ENCODE data around the gene SH3GL2. TPM values are rescaled to one million over a fixed set of nuclear protein-coding genes. Genes with fewer than 3 reads are reported as not detected.

SH3GL2 gene
- polyA plus RNA-seq, 1 donor (not counting 4 experiments of a cell fraction or from before 2014, with no cell fraction given): not detected

DNA sequence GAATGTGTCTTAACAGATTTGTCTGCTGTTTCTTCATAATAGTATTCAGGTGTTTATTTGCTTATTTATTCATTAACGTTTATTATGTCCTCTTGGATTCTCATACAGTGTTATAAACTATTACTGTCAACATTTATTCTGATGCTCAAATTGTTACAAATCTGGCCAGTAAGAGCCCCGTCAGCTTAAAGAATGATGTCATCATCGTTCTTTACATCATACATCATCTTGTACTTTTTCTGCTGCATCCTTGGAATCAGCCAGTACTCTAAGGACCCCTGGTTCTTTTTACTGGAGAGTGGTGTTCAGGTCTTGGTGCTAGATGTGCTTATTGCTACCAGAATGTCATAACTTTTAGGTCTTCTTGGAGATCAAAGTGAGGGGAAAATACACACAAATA is 86.6 kb downstream of the SH3GL2 start:
- H3K9me3 ChIP-seq (ENCODE audit: control insufficient read depth, low read depth, low read length): no peaks in the 10 kb centered on the region
- TF ChIP-seq, protein P1, sequence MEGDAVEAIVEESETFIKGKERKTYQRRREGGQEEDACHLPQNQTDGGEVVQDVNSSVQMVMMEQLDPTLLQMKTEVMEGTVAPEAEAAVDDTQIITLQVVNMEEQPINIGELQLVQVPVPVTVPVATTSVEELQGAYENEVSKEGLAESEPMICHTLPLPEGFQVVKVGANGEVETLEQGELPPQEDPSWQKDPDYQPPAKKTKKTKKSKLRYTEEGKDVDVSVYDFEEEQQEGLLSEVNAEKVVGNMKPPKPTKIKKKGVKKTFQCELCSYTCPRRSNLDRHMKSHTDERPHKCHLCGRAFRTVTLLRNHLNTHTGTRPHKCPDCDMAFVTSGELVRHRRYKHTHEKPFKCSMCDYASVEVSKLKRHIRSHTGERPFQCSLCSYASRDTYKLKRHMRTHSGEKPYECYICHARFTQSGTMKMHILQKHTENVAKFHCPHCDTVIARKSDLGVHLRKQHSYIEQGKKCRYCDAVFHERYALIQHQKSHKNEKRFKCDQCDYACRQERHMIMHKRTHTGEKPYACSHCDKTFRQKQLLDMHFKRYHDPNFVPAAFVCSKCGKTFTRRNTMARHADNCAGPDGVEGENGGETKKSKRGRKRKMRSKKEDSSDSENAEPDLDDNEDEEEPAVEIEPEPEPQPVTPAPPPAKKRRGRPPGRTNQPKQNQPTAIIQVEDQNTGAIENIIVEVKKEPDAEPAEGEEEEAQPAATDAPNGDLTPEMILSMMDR (optimal IDR thresholded peaks at IDR 0.05 in 1 of 3, IDR thresholded peaks at IDR 0.05 in 1 of 3, conservative IDR thresholded peaks at IDR 0.05 in 1 of 3; ENCODE audit: extremely low read depth in 1 of 3, insufficient read depth in 2 of 3, low read length in 3 of 3): no peak
- no peak for TF ChIP-seq EZH2 (IDR thresholded peaks at IDR 0.05; ENCODE audit: low read length)
- H3K79me2 ChIP-seq (ENCODE audit: control insufficient read depth, insufficient read depth, low read length): no peaks in the 10 kb centered on the region
- H3K27me3 ChIP-seq (ENCODE audit: control insufficient read depth, extremely low read depth, insufficient read depth, low read length): no peaks in the 10 kb centered on the region
- H3K9me1 ChIP-seq (ENCODE audit: control insufficient read depth, extremely low read depth, insufficient read depth, low read length): no peaks in the 10 kb centered on the region
- H3K4me1 ChIP-seq (ENCODE audit: control insufficient read depth, extremely low read depth, insufficient read depth, low read length): no peaks in the 10 kb centered on the region
- DNase-seq (ENCODE audit: low read depth, low spot score) (no peak), FAIRE-seq (no peak)
- dilution Hi-C loops (cut with MboI; ENCODE audit: extremely low pct_ligation_motif_present, low sequenced_read_pairs): no loop called here
- H3K36me3 ChIP-seq (ENCODE audit: control insufficient read depth in 2 of 2, extremely low read depth in 1 of 2, insufficient read depth in 2 of 2, low read length in 2 of 2): no peaks in the 10 kb centered on the region
- no peak overlapping the region for H3K4me2 ChIP-seq (ENCODE audit: control insufficient read depth, extremely low read depth, insufficient read depth, low read depth, low read length)
- H3K9ac ChIP-seq (ENCODE audit: control insufficient read depth, extremely low read depth, insufficient read depth, low read length): no peak overlapping the region
- no peak overlapping the region for H2AFZ ChIP-seq (ENCODE audit: control insufficient read depth, low read length)
- H4K20me1 ChIP-seq (ENCODE audit: control insufficient read depth, extremely low read depth, insufficient read depth, low read length): no peaks in the 10 kb centered on the region
- no peak overlapping the region for H3K27ac ChIP-seq (ENCODE audit: control insufficient read depth, insufficient read depth, low read length)
- no peak overlapping the region for H3K4me3 ChIP-seq (ENCODE audit: control insufficient read depth in 2 of 3, extremely low read depth in 1 of 3, insufficient read depth in 2 of 3, low read depth in 1 of 3, low read length in 3 of 3)

DNA sequence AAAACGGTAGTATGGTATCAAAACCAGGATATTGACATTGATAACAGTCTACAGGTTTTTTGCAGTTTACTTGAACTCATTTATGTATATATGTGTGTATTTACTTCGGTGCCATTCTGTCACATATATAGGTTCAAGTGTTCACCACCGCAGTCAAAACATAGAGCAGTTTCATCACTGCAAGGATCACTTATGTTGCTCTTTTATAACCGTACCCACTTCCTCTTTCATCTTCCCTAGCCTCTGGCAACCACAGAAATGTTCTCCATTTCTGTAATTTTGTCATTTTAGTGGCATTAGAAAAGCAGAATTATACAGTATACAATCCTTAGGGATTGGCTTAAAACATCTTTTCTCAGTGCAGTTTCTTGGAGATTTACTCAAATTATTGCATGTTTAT is 90.3 kb downstream of the SH3GL2 start:
- Histone ChIP-seq H3K27ac (ENCODE audit: control insufficient read depth, insufficient read depth, low read length) (no peak overlapping the region), H3K4me2 (ENCODE audit: control insufficient read depth, extremely low read depth, insufficient read depth, low read depth, low read length) (no peak overlapping the region), H2AFZ (ENCODE audit: control insufficient read depth, low read length) (no peak overlapping the region), H3K4me1 (ENCODE audit: control insufficient read depth, extremely low read depth, insufficient read depth, low read length) (no peaks in the 10 kb centered on the region), H3K9me3 (ENCODE audit: control insufficient read depth, low read depth, low read length) (no peaks in the 10 kb centered on the region), H3K9me1 (ENCODE audit: control insufficient read depth, extremely low read depth, insufficient read depth, low read length) (no peaks in the 10 kb centered on the region), H3K79me2 (ENCODE audit: control insufficient read depth, insufficient read depth, low read length) (no peaks in the 10 kb centered on the region), H3K27me3 (ENCODE audit: control insufficient read depth, extremely low read depth, insufficient read depth, low read length) (no peaks in the 10 kb centered on the region), H3K9ac (ENCODE audit: control insufficient read depth, extremely low read depth, insufficient read depth, low read length) (no peak overlapping the region), H3K36me3 (ENCODE audit: control insufficient read depth in 2 of 2, extremely low read depth in 1 of 2, insufficient read depth in 2 of 2, low read length in 2 of 2) (no peaks in the 10 kb centered on the region), H4K20me1 (ENCODE audit: control insufficient read depth, extremely low read depth, insufficient read depth, low read length) (no peaks in the 10 kb centered on the region), H3K4me3 (ENCODE audit: control insufficient read depth in 2 of 3, extremely low read depth in 1 of 3, insufficient read depth in 2 of 3, low read depth in 1 of 3, low read length in 3 of 3) (no peak overlapping the region)
- TF ChIP-seq EZH2 (IDR thresholded peaks at IDR 0.05; ENCODE audit: low read length): no peak
- TF ChIP-seq, protein P1 (optimal IDR thresholded peaks at IDR 0.05 in 1 of 3, IDR thresholded peaks at IDR 0.05 in 1 of 3, conservative IDR thresholded peaks at IDR 0.05 in 1 of 3; ENCODE audit: extremely low read depth in 1 of 3, insufficient read depth in 2 of 3, low read length in 3 of 3): no peak
- no peak for DNase-seq (ENCODE audit: low read depth, low spot score)
- dilution Hi-C loops (cut with MboI; ENCODE audit: extremely low pct_ligation_motif_present, low sequenced_read_pairs): no loop called here
- no peak for FAIRE-seq
